ENCODE measurements around the gene FADD.

- no peak for TF ChIP-seq CTCF (IDR thresholded peaks at IDR 0.05)
- TF ChIP-seq POLR2A (IDR thresholded peaks at IDR 0.05) = no peak
Measured at GRCh38 chr11:70167120-70167519, 36.0 kb upstream of the FADD start.

All from body of pancreas (tissue), 4 donors.